Suprapubic skin (tissue), 4 donors: Measurements from ENCODE around the gene GZMM. TPM values are rescaled to one million over a fixed set of nuclear protein-coding genes. Genes with fewer than 3 reads are reported as not detected.

ENCODE experiments used
- DNase-seq, 2 donors: peaks; one replicate each; pipeline ENCODE4 v3.0.0-alpha.2; 2019; ENCODE audit warnings: low spot score in 2 of 2
- H3K27ac ChIP-seq: fragments of 200-600 bp; sonication (generic); one replicate; pipeline ENCODE4 v1.5.1; 2019
- H3K27me3 ChIP-seq: fragments of 200-600 bp; sonication (generic); one replicate; pipeline ENCODE4 v1.5.1; 2019
- H3K36me3 ChIP-seq: fragments of 200-600 bp; sonication (generic); one replicate; pipeline ENCODE4 v1.5.1; 2019
- H3K4me1 ChIP-seq: fragments of 200-600 bp; sonication (generic); one replicate; pipeline ENCODE4 v1.5.1; 2019
- H3K4me3 ChIP-seq: fragments of 200-600 bp; sonication (generic); one replicate; pipeline ENCODE4 v1.5.1; 2019; ENCODE audit warnings: mild to moderate bottlenecking
- H3K9me3 ChIP-seq: fragments of 200-600 bp; sonication (generic); one replicate; pipeline ENCODE4 v1.5.1; 2019
- EP300 ChIP-seq: sonication (generic); formaldehyde crosslinking; IDR thresholded peaks from one replicate; pipeline ENCODE4 v1.6.1; 2017; ENCODE audit warnings: antibody characterized with exemption
- POLR2A ChIP-seq, 2 donors: fragments of 450-650 bp; IDR thresholded peaks; one replicate each; pipeline ENCODE4 v1.6.1; 2017; ENCODE audit warnings: antibody characterized with exemption in 2 of 2, mild to moderate bottlenecking in 2 of 2, moderate library complexity in 2 of 2
- POLR2AphosphoS5 ChIP-seq, 3 donors: sonication (generic); formaldehyde crosslinking; IDR thresholded peaks; one replicate each; pipeline ENCODE4 v1.6.1; 2017; ENCODE audit warnings: antibody characterized with exemption in 3 of 3
- WGBS: methylation state at CpG from one replicate; pipeline ENCODE4 v1.1.5; 2018; 5-methylcytosine and 5-hydroxymethylcytosine counted together
- total RNA-seq, 4 donors: library from RNA; depleted of rRNA; stranded (reverse); fragments of >200 nt; gene quantifications; one replicate each; pipeline ENCODE4 v1.1.0, GENCODE V29; 2016
- TF ChIP-seq, protein P1 (sequence below), 2 donors: fragments of 200-600 bp in 1 of 2; fragments of 450-650 bp in 1 of 2; sonication (generic) in 1 of 2; IDR thresholded peaks; one replicate each; pipeline ENCODE4 v1.5.1; 2016 to 2019; ENCODE audit warnings: antibody characterized with exemption in 2 of 2, mild to moderate bottlenecking in 1 of 2, moderate library complexity in 1 of 2

GZMM gene
- total RNA-seq, 4 donors from 2014 or later, result 0.97 TPM; not detected in 3

DNA sequence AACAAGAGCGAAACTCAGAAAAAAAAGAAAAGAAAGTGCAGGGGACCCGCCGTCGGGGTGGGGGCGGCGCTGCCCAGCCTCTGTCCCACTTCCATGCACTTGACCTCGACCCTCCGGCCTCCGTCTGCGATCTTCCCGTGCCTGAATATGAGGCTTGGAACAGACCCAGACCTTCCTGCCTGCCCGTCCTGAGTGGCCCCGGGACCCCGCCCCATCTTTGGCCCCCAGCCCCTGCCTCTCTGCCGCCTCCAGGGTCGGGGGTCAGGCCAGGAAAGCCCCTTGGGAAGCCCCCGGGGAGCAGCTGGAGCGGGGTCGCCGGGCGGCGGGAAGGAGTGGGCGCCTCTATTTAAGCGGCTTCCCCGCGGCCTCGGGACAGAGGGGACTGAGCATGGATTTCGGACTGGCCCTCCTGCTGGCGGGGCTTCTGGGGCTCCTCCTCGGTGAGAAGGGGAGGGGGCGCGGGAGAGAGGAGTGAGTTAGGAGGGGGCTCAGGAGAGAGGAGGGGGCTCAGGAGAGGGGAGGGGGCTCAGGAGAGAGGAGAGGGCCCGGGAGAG lies 47.7 kb upstream of the GZMM start, which contains the start of gene MADCAM1:
MADCAM1 (plus strand) TSS at position 375 of the 554 bp plus-strand sequence; CDS start at position 389, 14 bp downstream.
- TF ChIP-seq EP300, result no peak
- TF ChIP-seq, protein P1, sequence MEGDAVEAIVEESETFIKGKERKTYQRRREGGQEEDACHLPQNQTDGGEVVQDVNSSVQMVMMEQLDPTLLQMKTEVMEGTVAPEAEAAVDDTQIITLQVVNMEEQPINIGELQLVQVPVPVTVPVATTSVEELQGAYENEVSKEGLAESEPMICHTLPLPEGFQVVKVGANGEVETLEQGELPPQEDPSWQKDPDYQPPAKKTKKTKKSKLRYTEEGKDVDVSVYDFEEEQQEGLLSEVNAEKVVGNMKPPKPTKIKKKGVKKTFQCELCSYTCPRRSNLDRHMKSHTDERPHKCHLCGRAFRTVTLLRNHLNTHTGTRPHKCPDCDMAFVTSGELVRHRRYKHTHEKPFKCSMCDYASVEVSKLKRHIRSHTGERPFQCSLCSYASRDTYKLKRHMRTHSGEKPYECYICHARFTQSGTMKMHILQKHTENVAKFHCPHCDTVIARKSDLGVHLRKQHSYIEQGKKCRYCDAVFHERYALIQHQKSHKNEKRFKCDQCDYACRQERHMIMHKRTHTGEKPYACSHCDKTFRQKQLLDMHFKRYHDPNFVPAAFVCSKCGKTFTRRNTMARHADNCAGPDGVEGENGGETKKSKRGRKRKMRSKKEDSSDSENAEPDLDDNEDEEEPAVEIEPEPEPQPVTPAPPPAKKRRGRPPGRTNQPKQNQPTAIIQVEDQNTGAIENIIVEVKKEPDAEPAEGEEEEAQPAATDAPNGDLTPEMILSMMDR (IDR thresholded peaks at IDR 0.05), result no peak
- 15% methylated on average over 13 of the region's 33 CpGs for WGBS
- Histone ChIP-seq H3K27me3 (peaks cover 34% of the 10 kb centered on the region), H3K4me3 (peak within 1 kb of the TSS; percentile 34), H3K27ac (no peak within 1 kb of the TSS), H3K4me1 (peaks cover 24% of the 10 kb centered on the region), H3K9me3 (no peaks in the 10 kb centered on the region), H3K36me3 (no peaks in the 10 kb centered on the region)
- no peak for DNase-seq

DNA sequence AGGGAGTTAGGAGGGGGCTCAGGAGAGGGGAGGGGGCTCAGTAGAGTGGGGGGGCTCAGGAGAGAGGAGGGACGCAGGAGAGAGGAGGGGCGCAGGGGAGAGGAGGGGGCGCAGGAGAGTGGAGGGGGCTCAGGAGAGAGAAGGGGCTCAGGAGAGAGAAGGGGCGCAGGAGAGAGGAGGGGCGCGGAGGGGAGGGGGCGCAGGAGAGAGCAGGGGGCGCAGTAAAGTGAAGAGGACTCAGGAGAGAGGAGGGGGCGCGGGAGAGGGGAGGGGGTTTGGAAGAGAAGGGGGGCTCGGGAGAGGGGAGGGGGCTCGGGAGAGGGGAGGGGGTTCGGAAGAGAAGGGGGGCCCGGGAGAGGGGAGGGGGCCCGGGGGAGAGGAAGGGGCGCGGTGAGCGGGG lies 46.9 kb upstream of the GZMM start:
- Histone ChIP-seq H3K27ac (no peak overlapping the region), H3K4me1 (peaks cover 24% of the 10 kb centered on the region), H3K36me3 (no peaks in the 10 kb centered on the region), H3K9me3 (no peaks in the 10 kb centered on the region), H3K4me3 (no peak overlapping the region), H3K27me3 (peaks cover 34% of the 10 kb centered on the region)
- TF ChIP-seq, protein P1 (IDR thresholded peaks at IDR 0.05), result no peak
- no peak for TF ChIP-seq POLR2AphosphoS5 (IDR thresholded peaks at IDR 0.05)
- no peak for DNase-seq
- WGBS, result 2% methylated on average over 9 of the region's 18 CpGs

DNA sequence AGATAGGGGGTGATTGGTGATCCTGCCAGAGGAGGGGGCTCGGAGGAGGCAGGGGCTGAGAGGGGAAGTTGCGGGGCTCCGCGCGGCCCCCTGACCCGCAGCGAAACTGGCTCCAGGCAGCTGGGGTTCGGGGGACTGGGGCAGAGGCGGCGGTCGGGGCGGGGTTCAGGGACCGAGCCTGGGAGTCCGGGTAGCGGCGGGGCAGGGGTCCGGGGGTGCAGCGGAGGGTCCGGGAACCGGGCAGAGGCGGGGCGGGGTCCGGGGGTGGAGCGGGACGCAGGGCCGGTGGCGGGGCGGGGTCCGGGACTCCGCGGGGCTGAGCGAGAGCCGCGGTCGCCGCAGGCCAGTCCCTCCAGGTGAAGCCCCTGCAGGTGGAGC lies 46.4 kb upstream of the GZMM start:
- Histone ChIP-seq H3K27me3 (peaks cover 34% of the 10 kb centered on the region), H3K27ac (no peak overlapping the region), H3K4me3 (peak overlapping the region; percentile 34), H3K36me3 (no peaks in the 10 kb centered on the region), H3K4me1 (peaks cover 24% of the 10 kb centered on the region), H3K9me3 (no peaks in the 10 kb centered on the region)
- no peak for DNase-seq
- 4% methylated on average over 11 of the region's 36 CpGs for WGBS
- TF ChIP-seq, protein P1 (IDR thresholded peaks at IDR 0.05), result no peak
- TF ChIP-seq EP300 (no peak), POLR2A (IDR thresholded peaks at IDR 0.05) (no peak), POLR2AphosphoS5 (IDR thresholded peaks at IDR 0.05) (no peak)

DNA sequence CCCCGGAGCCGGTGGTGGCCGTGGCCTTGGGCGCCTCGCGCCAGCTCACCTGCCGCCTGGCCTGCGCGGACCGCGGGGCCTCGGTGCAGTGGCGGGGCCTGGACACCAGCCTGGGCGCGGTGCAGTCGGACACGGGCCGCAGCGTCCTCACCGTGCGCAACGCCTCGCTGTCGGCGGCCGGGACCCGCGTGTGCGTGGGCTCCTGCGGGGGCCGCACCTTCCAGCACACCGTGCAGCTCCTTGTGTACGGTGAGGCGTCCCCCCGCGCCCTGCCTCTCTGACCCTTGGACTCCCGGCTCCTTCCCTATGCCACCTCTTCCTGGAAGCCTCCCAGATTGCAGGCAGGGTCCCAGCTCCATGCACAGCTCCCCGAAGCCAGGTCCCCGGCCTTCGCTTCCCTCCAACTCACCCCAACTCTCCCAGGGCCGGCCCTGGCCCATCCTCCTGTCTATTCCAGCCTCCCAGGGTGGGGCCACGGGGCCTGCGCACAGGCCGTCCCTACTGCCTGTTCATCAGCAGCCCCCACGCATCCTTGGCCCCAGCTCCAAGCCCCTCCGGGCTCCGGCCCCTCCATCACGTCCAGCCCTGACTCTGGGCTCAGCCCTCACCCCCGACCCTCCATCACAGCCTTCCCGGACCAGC lies 45.9 kb upstream of the GZMM start:
- no peak for DNase-seq
- no peaks in the 10 kb centered on the region for H3K9me3 ChIP-seq
- no peaks in the 10 kb centered on the region for H3K36me3 ChIP-seq
- H3K27me3 ChIP-seq, result peaks cover 34% of the 10 kb centered on the region
- no peak overlapping the region for H3K27ac ChIP-seq
- WGBS, result 4% methylated on average over 31 of the region's 50 CpGs
- peak overlapping the region; percentile 34 for H3K4me3 ChIP-seq
- H3K4me1 ChIP-seq, result peaks cover 24% of the 10 kb centered on the region
- no peak for TF ChIP-seq POLR2AphosphoS5 (IDR thresholded peaks at IDR 0.05)
- TF ChIP-seq, protein P1 (IDR thresholded peaks at IDR 0.05), result no peak

DNA sequence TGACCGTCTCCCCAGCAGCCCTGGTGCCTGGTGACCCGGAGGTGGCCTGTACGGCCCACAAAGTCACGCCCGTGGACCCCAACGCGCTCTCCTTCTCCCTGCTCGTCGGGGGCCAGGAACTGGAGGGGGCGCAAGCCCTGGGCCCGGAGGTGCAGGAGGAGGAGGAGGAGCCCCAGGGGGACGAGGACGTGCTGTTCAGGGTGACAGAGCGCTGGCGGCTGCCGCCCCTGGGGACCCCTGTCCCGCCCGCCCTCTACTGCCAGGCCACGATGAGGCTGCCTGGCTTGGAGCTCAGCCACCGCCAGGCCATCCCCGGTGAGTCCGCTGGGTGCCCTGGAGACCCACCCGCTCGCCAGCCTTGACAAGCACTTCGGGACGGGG lies 45.4 kb upstream of the GZMM start:
- H3K27me3 ChIP-seq, result peaks cover 34% of the 10 kb centered on the region
- no peak for DNase-seq
- no peak overlapping the region for H3K4me3 ChIP-seq
- TF ChIP-seq POLR2A (IDR thresholded peaks at IDR 0.05) (no peak), EP300 (no peak), POLR2AphosphoS5 (IDR thresholded peaks at IDR 0.05) (no peak)
- TF ChIP-seq, protein P1 (IDR thresholded peaks at IDR 0.05), result no peak
- H3K4me1 ChIP-seq, result peaks cover 24% of the 10 kb centered on the region
- no peak overlapping the region for H3K27ac ChIP-seq
- no peaks in the 10 kb centered on the region for H3K36me3 ChIP-seq
- WGBS, result no CpG with 5 or more reads among the region's 26 CpGs
- no peaks in the 10 kb centered on the region for H3K9me3 ChIP-seq
